Activated T-cell treated with anti-CD3 and anti-CD28 coated beads, Interleukin-2, amount 50 U/mL, for 4 hours (primary cell): Measurements from ENCODE around the gene PIP4K2A. TPM values are rescaled to one million over a fixed set of nuclear protein-coding genes. Genes with fewer than 3 reads are reported as not detected.

ENCODE experiments used
- ATAC-seq, 2 donors: fragments of 200-7000 bp; cut with Tn5 transposase; one replicate each; pipeline ENCODE4 v1.10.0; 2021
- DNase-seq: peaks from one replicate; pipeline ENCODE4 v3.0.0-alpha.2; 2020
- H3K27me3 Mint-ChIP-seq: one replicate; pipeline ENCODE4 v1.8.0; 2021; ENCODE audit warnings: low read depth, mixed read lengths
- H3K36me3 Mint-ChIP-seq: one replicate; pipeline ENCODE4 v1.8.0; 2022; ENCODE audit warnings: mixed read lengths; ENCODE audit not compliant: insufficient read depth
- H3K4me1 Mint-ChIP-seq: one replicate; pipeline ENCODE4 v1.8.0; 2021; ENCODE audit warnings: low read depth, mixed read lengths
- H3K4me3 Mint-ChIP-seq: one replicate; pipeline ENCODE4 v1.8.0; 2021; ENCODE audit warnings: mild to moderate bottlenecking, moderate library complexity, mixed read lengths
- H3K9me3 Mint-ChIP-seq: one replicate; pipeline ENCODE4 v1.8.0; 2021; ENCODE audit warnings: mixed read lengths
- total RNA-seq, 3 donors: library from RNA; stranded (reverse); gene quantifications; one replicate each; pipeline ENCODE4 v1.2.1, GENCODE V29; 2021

PIP4K2A gene
- total RNA-seq, 3 donors from 2014 or later: 64.3 to 79.2 (median 78.1) TPM

- Mint-ChIP-seq H3K27me3 (no peaks in the 10 kb centered on the region), H3K36me3 (peaks cover 15% of the 10 kb centered on the region), H3K9me3 (no peaks in the 10 kb centered on the region), H3K4me3 (peak overlapping the region; percentile 75), H3K4me1 (peaks cover 96% of the 10 kb centered on the region)
- no peak for DNase-seq
- peak; percentile 19 to 27 for ATAC-seq
These were observed 98.4 kb downstream of the PIP4K2A start for GRCh38 chr10:22615819-22616499.

GRCh38 chr10:22615101-22615500 is 99.3 kb downstream of the PIP4K2A start:
- Mint-ChIP-seq H3K4me3 (peak overlapping the region; percentile 75), H3K9me3 (peaks cover under 1% of the 10 kb centered on the region), H3K36me3 (peaks cover 15% of the 10 kb centered on the region), H3K4me1 (peaks cover 96% of the 10 kb centered on the region), H3K27me3 (no peaks in the 10 kb centered on the region)
- DNase-seq (no peak), ATAC-seq (no peak)

GRCh38 chr10:22613011-22613410 is 101.4 kb downstream of the PIP4K2A start:
- no peak for ATAC-seq
- peaks cover 25% of the 10 kb centered on the region for H3K36me3 Mint-ChIP-seq
- peaks cover 97% of the 10 kb centered on the region for H3K4me1 Mint-ChIP-seq
- no peaks in the 10 kb centered on the region for H3K27me3 Mint-ChIP-seq
- H3K9me3 Mint-ChIP-seq: peaks cover 5% of the 10 kb centered on the region
- peak overlapping the region; percentile 65 for H3K4me3 Mint-ChIP-seq
- no peak for DNase-seq

GRCh38 chr10:22612318-22612717 is 102.1 kb downstream of the PIP4K2A start:
- DNase-seq (no peak), ATAC-seq (peak; percentile 27 to 48)
- H3K4me1 Mint-ChIP-seq: peaks cover 95% of the 10 kb centered on the region
- peaks cover 30% of the 10 kb centered on the region for H3K36me3 Mint-ChIP-seq
- no peaks in the 10 kb centered on the region for H3K27me3 Mint-ChIP-seq
- peak overlapping the region; percentile 65 for H3K4me3 Mint-ChIP-seq
- H3K9me3 Mint-ChIP-seq: peaks cover 5% of the 10 kb centered on the region

GRCh38 chr10:22611425-22612115 is 102.8 kb downstream of the PIP4K2A start:
- Mint-ChIP-seq H3K4me3 (peak overlapping the region; percentile 65), H3K9me3 (peaks cover 5% of the 10 kb centered on the region), H3K27me3 (no peaks in the 10 kb centered on the region), H3K4me1 (peaks cover 95% of the 10 kb centered on the region), H3K36me3 (peaks cover 34% of the 10 kb centered on the region)
- ATAC-seq (peak; percentile 88 to 94), DNase-seq (peak; percentile 55)

GRCh38 chr10:22610610-22611009 is 103.8 kb downstream of the PIP4K2A start:
- Mint-ChIP-seq H3K36me3 (peaks cover 37% of the 10 kb centered on the region), H3K4me3 (peak overlapping the region; percentile 65), H3K27me3 (no peaks in the 10 kb centered on the region), H3K9me3 (peaks cover 5% of the 10 kb centered on the region), H3K4me1 (peaks cover 93% of the 10 kb centered on the region)
- no peak for ATAC-seq
- no peak for DNase-seq

- H3K9me3 Mint-ChIP-seq: peaks cover 5% of the 10 kb centered on the region
- DNase-seq: no peak
- peaks cover 93% of the 10 kb centered on the region for H3K4me1 Mint-ChIP-seq
- H3K27me3 Mint-ChIP-seq: no peaks in the 10 kb centered on the region
- no peak overlapping the region for H3K4me3 Mint-ChIP-seq
- no peak for ATAC-seq
- peaks cover 41% of the 10 kb centered on the region for H3K36me3 Mint-ChIP-seq
These were observed 104.5 kb downstream of the PIP4K2A start for GRCh38 chr10:22609719-22610465.

- ATAC-seq (no peak), DNase-seq (no peak)
- H3K36me3 Mint-ChIP-seq: peaks cover 39% of the 10 kb centered on the region
- H3K9me3 Mint-ChIP-seq: peaks cover 5% of the 10 kb centered on the region
- H3K27me3 Mint-ChIP-seq: no peaks in the 10 kb centered on the region
- peaks cover 93% of the 10 kb centered on the region for H3K4me1 Mint-ChIP-seq
- no peak overlapping the region for H3K4me3 Mint-ChIP-seq
These were observed 105.1 kb downstream of the PIP4K2A start for GRCh38 chr10:22609251-22609650.

GRCh38 chr10:22607261-22607660 is 107.1 kb downstream of the PIP4K2A start:
- Mint-ChIP-seq H3K36me3 (peaks cover 31% of the 10 kb centered on the region), H3K4me1 (peaks cover 86% of the 10 kb centered on the region), H3K9me3 (peaks cover 5% of the 10 kb centered on the region)

GRCh38 chr10:22606164-22606614 is 108.2 kb downstream of the PIP4K2A start:
- no peaks in the 10 kb centered on the region for H3K27me3 Mint-ChIP-seq
- DNase-seq: no peak
- peak in 1 of 2 donors; percentile 23 for ATAC-seq
- H3K9me3 Mint-ChIP-seq: peaks cover 5% of the 10 kb centered on the region
- H3K4me3 Mint-ChIP-seq: peak overlapping the region; percentile 25
- H3K4me1 Mint-ChIP-seq: peaks cover 86% of the 10 kb centered on the region
- H3K36me3 Mint-ChIP-seq: peaks cover 31% of the 10 kb centered on the region

More at GRCh38 chr10:22607261-22607660, 107.1 kb downstream of the PIP4K2A start:
- H3K4me3 Mint-ChIP-seq: no peak overlapping the region
- ATAC-seq (no peak), DNase-seq (no peak)
- no peaks in the 10 kb centered on the region for H3K27me3 Mint-ChIP-seq

- H3K27me3 Mint-ChIP-seq: no peaks in the 10 kb centered on the region
- peak overlapping the region; percentile 35 for H3K4me3 Mint-ChIP-seq
- H3K4me1 Mint-ChIP-seq: peaks cover 85% of the 10 kb centered on the region
- H3K9me3 Mint-ChIP-seq: peaks cover 5% of the 10 kb centered on the region
- DNase-seq (no peak), ATAC-seq (peak; percentile 57 to 62)
- H3K36me3 Mint-ChIP-seq: peaks cover 31% of the 10 kb centered on the region
These were observed 109.2 kb downstream of the PIP4K2A start for GRCh38 chr10:22605168-22605567.

- Mint-ChIP-seq H3K36me3 (peaks cover 32% of the 10 kb centered on the region), H3K9me3 (no peaks in the 10 kb centered on the region), H3K27me3 (no peaks in the 10 kb centered on the region), H3K4me1 (peaks cover 84% of the 10 kb centered on the region), H3K4me3 (no peak overlapping the region)
- no peak for ATAC-seq
- DNase-seq: no peak
These were observed 109.8 kb downstream of the PIP4K2A start for GRCh38 chr10:22604344-22605126.

GRCh38 chr10:22603581-22603980 is 110.8 kb downstream of the PIP4K2A start:
- H3K9me3 Mint-ChIP-seq: no peaks in the 10 kb centered on the region
- H3K36me3 Mint-ChIP-seq: peaks cover 30% of the 10 kb centered on the region
- H3K27me3 Mint-ChIP-seq: no peaks in the 10 kb centered on the region
- ATAC-seq (no peak), DNase-seq (no peak)
- peaks cover 84% of the 10 kb centered on the region for H3K4me1 Mint-ChIP-seq
- no peak overlapping the region for H3K4me3 Mint-ChIP-seq

- no peak for DNase-seq
- Mint-ChIP-seq H3K4me1 (peaks cover 89% of the 10 kb centered on the region), H3K9me3 (no peaks in the 10 kb centered on the region), H3K4me3 (peak overlapping the region; percentile 6), H3K36me3 (peaks cover 22% of the 10 kb centered on the region), H3K27me3 (no peaks in the 10 kb centered on the region)
- no peak for ATAC-seq
These were observed 112.8 kb downstream of the PIP4K2A start for GRCh38 chr10:22601618-22602017.
